HFFc6 (cell line): ENCODE results near the gene SP9. TPM values are rescaled to one million over a fixed set of nuclear protein-coding genes. Genes with fewer than 3 reads are reported as not detected.

Source experiments
- DNase-seq: peaks from one replicate; pipeline ENCODE4 v3.0.0-alpha.2; 2018
- H3K27ac Mint-ChIP-seq: 2 replicates; pipeline ENCODE4 v1.8.0; 2020; ENCODE audit warnings: mild to moderate bottlenecking, mixed read lengths
- H3K27me3 Mint-ChIP-seq: 2 replicates; pipeline ENCODE4 v1.8.0; 2021; ENCODE audit warnings: mild to moderate bottlenecking, moderate library complexity, mixed read lengths; ENCODE audit not compliant: insufficient read depth
- H3K36me3 Mint-ChIP-seq: 2 replicates; pipeline ENCODE4 v1.8.0; 2021; ENCODE audit warnings: low read depth, mixed read lengths
- H3K4me1 Mint-ChIP-seq: 2 replicates; pipeline ENCODE4 v1.8.0; 2020; ENCODE audit warnings: low read depth, mixed read lengths
- H3K4me3 Mint-ChIP-seq: 2 replicates; pipeline ENCODE4 v1.8.0; 2020; ENCODE audit warnings: mild to moderate bottlenecking, moderate library complexity, mixed read lengths
- H3K9me3 Mint-ChIP-seq: 2 replicates; pipeline ENCODE4 v1.8.0; 2020; ENCODE audit warnings: mild to moderate bottlenecking, mixed read lengths
- total RNA-seq, 6 experiments: library from RNA; stranded (reverse); fragmentation: NEBNext Ultra II Directional; extraction: Animal tissue kit (Norgen Biotek cat#: 25700); gene quantifications; 2 replicates in 1 of 6; 3 replicates in 5 of 6; pipeline ENCODE4 v1.2.3, GENCODE V29; 2021
- TF ChIP-seq, protein P1 (sequence below): fragments of 200-600 bp; sonication (generic); IDR thresholded peaks from 2 replicates; pipeline ENCODE4 v1.5.0; 2021; ENCODE audit warnings: antibody characterized with exemption, mild to moderate bottlenecking

Gene SP9
- total RNA-seq, 6 experiments from 2014 or later, result not detected

DNA sequence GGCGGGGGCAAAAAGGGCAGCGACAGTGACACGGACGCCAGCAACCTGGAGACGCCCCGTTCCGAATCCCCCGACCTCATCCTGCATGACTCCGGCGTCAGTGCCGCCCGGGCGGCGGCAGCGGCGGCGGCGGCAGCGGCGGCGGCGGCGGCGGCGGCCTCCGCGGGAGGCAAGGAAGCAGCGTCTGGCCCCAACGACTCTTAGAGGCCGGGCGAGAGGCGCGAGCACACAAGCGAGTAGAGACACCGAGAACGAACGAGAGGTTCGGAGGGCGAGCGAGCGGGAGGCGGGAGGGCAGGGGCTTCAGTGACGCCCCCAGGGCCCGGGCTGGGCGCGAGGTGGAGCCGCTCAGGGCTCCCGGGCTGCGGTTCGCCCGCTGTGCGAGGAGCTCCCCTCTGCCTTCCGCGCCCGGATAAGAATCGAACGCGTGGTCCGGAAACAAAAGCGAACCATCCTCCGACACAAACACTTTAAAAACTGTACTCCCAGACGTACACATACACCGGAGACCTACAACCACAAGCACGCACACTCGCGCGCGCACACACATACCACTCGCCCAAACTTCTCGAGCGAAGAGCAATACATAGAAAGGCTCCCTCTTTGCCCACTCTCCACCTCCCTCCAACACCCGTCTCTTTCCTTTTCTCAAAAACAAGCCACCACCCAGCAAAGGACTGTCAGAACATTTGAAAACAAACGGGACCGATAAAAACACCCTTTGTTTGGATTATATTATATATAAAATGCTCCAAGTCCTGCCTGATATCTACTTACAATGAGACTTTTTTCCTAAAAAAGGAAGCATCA, 2.8 kb downstream of the SP9 start:
- TF ChIP-seq, protein P1, sequence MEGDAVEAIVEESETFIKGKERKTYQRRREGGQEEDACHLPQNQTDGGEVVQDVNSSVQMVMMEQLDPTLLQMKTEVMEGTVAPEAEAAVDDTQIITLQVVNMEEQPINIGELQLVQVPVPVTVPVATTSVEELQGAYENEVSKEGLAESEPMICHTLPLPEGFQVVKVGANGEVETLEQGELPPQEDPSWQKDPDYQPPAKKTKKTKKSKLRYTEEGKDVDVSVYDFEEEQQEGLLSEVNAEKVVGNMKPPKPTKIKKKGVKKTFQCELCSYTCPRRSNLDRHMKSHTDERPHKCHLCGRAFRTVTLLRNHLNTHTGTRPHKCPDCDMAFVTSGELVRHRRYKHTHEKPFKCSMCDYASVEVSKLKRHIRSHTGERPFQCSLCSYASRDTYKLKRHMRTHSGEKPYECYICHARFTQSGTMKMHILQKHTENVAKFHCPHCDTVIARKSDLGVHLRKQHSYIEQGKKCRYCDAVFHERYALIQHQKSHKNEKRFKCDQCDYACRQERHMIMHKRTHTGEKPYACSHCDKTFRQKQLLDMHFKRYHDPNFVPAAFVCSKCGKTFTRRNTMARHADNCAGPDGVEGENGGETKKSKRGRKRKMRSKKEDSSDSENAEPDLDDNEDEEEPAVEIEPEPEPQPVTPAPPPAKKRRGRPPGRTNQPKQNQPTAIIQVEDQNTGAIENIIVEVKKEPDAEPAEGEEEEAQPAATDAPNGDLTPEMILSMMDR, result no peak
- Mint-ChIP-seq H3K4me1 (peaks cover 22% of the 10 kb centered on the region), H3K4me3 (peak overlapping the region; percentile 32; the same call in 1 of the 2 replicates), H3K27me3 (peaks cover 60% of the 10 kb centered on the region), H3K36me3 (peaks cover 4% of the 10 kb centered on the region; the same call in 1 of the 2 replicates), H3K9me3 (peaks cover 5% of the 10 kb centered on the region), H3K27ac (no peak overlapping the region)
- no peak for DNase-seq

DNA sequence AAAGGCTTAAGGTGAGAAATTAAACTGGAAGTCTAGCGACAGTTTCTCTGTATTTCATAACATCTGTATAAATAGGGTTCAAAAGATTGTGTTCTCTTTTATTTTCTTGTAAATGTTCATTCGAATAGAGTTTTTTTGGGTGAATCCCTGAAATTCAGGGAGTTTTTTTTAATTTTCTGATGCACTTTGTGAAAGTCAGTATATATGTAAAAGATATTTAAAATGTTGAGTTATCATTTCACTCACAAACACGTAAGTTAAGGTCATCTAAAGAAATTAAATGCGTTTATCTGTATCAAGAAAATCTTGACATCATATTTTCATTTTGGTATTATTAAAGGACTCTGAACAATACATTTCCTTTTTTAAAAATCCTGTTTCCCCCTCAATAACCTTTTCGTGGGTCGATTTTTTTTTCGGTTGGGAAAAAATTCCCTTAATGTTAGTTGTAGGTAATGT, 3.4 kb downstream of the SP9 start:
- TF ChIP-seq, protein P1, result no peak
- H3K27me3 Mint-ChIP-seq, result peaks cover 60% of the 10 kb centered on the region
- no peak for DNase-seq
- no peak overlapping the region for H3K27ac Mint-ChIP-seq
- H3K9me3 Mint-ChIP-seq, result peaks cover 5% of the 10 kb centered on the region
- no peak overlapping the region; the same call in 1 of the 2 replicates for H3K4me3 Mint-ChIP-seq
- H3K4me1 Mint-ChIP-seq, result peaks cover 28% of the 10 kb centered on the region
- peaks cover 4% of the 10 kb centered on the region; the same call in 1 of the 2 replicates for H3K36me3 Mint-ChIP-seq

DNA sequence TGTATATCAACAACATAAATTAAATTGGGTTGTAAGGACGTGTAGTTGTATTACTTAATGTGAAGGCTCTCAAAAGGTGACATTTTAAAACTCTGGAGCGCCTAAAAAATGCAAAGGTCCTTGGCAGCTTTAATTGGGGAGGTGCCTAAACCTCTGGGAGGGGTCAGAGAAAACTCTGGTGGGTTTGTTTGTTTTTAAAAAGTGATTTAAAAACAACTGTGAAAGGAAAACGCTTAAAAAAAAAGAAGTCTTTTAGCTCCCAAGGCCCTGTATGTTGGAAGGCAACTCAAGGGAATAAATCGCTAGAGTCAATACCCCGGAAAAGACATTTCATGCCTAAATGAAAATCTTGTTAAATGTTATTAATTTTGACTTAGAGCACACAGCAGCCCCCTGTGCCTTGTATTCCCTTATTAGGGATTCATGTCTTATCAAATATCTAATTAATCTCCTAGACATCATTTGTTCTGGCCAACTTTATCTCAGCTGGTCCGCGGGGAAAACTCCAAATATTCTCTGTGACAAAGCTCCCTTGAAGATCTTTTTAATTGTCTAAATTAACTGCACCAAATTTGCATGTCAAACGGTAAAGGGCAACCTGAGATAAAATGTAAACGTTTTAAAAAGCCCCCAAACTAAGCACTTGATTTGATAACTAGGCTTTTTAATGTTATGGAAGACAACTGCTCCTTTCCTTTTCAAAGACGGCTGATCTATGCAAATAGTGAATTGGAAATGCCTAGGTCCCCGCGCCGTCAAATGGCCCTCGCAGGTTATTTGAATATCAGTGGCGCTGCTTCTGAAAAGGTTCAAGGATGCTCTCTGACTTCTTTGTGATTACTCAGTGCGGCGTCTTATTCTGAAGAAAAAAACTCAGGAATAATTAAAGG, 4.2 kb downstream of the SP9 start:
- H3K4me3 Mint-ChIP-seq, result no peak overlapping the region
- no peak for DNase-seq

DNA sequence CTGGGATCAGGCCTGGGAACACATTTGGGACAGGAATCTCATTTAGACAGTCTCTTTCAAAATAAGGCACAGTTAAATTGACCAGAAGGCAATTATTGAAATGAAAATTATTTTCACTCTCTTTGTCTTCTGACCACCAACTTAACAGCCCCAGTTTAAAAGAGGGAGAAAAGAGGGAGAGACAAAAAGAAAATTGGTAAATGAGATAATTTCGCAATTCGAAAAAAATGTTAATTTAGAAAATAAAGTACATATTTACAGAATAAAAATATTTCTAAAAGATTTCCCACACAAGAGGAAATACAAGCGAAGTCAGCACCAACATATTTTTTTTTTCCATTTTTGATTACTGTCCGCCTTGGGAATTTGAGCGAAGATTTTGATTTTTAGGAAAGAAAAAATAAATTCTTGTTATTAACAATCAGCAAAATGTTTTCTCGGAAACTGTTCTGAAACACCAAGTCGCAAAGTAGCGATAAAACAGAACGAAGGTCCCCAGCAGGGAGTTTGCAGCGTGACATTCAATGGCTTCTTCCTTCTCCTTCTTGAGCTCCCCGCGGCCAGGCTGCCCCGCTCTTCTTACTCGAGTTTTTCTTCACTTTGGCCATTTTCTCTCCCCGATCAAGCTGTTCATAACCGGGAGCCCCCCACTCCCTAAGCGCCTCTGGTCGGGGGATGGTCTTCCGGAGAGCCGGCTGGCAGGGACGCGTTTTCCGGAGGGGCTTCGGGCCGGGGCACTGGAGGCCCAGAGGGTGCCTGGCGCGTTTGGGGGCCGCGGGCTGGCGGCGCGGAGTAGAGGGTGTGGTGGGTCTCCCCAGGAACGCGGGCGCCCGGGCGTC, 5.0 kb downstream of the SP9 start:
- no peak overlapping the region for H3K27ac Mint-ChIP-seq
- peaks cover 60% of the 10 kb centered on the region for H3K27me3 Mint-ChIP-seq
- peaks cover 37% of the 10 kb centered on the region for H3K4me1 Mint-ChIP-seq
- peaks cover 5% of the 10 kb centered on the region for H3K9me3 Mint-ChIP-seq
- TF ChIP-seq, protein P1, result no peak
- H3K36me3 Mint-ChIP-seq, result peaks cover 4% of the 10 kb centered on the region; the same call in 1 of the 2 replicates
- no peak overlapping the region for H3K4me3 Mint-ChIP-seq
- DNase-seq, result no peak

More for the DNA sequence above, 4.2 kb downstream of the SP9 start:
- peaks cover 58% of the 10 kb centered on the region for H3K27me3 Mint-ChIP-seq
- H3K4me1 Mint-ChIP-seq, result peaks cover 32% of the 10 kb centered on the region
- H3K36me3 Mint-ChIP-seq, result peaks cover 4% of the 10 kb centered on the region; the same call in 1 of the 2 replicates
- no peak overlapping the region for H3K27ac Mint-ChIP-seq
- TF ChIP-seq, protein P1, result no peak
- peaks cover 5% of the 10 kb centered on the region for H3K9me3 Mint-ChIP-seq
